Stimulated activated CD4-positive, alpha-beta T cell treated with anti-CD3 and anti-CD28 coated beads, Interleukin-15, amount 100 ng/mL, for 48 hours (primary cell): ENCODE data around the gene CTSD.
"Not testable (repeated sequence)": the region's sequence is repeated elsewhere in the genome, so short reads cannot be mapped to it uniquely, and the experiment has no call there.

Experiments
- DNase-seq, 2 donors: peaks; one replicate each; pipeline ENCODE4 v3.0.0-alpha.2; 2020; ENCODE audit warnings: low read depth in 2 of 2

The CTSD gene

GRCh38 chr11:1770061-1770460 is 6.3 kb upstream of the CTSD start:
- no peak for DNase-seq

- not testable (repeated sequence) for DNase-seq
Observed at GRCh38 chr11:1769304-1769936, 5.7 kb upstream of the CTSD start.

DNA sequence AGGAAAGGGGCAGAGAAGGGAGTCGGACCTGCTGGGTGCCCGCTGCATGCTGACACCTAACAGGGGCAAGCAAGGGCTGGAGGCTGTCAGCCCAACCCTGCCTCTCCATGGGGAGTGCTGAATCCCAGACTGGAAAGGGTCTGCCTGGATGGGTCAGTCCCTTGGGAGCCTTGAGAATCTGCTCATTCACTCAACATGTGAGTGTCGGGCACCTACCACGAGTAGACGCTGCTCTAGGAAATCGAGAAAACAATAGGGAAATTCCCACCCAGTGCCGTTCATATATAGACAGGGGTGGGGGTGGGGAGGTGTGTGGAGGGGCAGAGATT is 4.4 kb upstream of the CTSD start:
- no peak for DNase-seq

DNA sequence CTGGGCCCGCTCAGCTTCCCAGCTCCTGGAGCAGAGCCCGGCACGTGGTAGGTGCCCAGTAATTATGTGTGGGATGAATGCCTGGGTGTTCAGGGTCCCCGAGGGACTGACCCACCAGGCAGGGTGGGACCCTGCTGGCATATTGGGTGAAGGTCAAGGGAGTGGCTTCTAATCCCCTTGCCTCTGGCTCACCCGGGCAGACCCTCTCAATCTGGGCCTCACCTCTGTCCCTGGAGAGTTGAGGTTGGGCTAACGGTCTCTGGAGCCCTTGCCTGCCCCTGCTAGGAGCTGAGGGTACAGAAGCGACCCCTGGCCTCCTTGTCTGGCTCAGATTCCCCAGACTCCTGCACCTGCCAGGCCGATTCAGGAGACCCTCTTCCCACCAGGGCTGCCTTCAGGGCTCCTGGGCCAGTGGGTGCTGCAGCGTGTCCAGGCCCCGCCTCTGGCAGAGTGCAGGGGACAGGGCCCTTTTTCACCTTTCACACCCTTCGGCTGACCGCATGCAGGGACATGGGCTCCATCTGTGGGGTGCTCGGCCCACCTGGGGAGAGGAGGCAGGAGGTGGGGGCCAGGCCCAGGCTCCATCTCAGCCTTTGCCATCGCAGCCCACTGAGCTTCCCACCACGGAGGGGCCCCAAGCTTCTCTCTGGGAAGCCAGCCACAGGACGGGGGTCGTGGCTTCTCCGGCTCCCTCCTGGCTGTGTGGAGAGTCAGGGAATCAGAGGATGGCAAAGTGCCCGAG is 3.8 kb upstream of the CTSD start:
- no peak for DNase-seq

DNA sequence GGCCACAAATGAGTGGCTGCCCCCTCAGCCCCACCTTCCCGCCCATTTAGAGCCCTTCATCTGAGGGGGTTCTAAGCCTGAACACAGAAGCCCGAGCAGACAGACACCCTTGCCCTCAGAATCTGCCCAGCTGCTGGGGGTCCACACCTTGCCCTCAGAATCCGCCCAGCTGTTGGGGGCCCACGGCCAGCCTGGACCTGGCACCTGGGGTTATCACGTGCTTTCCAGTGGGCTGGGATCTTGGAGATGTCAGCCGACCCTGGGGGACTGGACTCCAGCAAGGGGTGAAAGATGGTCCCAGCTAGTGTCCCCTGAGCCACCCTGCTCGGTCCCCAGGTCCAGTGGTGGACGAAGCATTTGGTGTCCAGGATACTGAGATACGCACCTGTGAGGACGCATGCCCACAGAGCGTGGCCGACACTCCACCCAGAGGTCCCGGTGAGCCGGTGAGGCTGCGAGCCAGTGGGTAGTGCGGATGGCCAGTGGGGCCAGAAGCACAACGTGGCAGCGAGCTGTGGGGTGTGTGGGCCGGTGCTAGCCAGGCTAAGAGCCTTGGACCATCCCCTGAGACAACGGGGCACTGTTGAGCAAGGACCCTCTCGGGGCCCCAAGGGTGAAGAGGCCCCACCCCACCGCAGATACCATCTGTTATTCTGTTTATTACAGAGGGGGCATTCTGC is 3.1 kb upstream of the CTSD start:
- no peak for DNase-seq

DNA sequence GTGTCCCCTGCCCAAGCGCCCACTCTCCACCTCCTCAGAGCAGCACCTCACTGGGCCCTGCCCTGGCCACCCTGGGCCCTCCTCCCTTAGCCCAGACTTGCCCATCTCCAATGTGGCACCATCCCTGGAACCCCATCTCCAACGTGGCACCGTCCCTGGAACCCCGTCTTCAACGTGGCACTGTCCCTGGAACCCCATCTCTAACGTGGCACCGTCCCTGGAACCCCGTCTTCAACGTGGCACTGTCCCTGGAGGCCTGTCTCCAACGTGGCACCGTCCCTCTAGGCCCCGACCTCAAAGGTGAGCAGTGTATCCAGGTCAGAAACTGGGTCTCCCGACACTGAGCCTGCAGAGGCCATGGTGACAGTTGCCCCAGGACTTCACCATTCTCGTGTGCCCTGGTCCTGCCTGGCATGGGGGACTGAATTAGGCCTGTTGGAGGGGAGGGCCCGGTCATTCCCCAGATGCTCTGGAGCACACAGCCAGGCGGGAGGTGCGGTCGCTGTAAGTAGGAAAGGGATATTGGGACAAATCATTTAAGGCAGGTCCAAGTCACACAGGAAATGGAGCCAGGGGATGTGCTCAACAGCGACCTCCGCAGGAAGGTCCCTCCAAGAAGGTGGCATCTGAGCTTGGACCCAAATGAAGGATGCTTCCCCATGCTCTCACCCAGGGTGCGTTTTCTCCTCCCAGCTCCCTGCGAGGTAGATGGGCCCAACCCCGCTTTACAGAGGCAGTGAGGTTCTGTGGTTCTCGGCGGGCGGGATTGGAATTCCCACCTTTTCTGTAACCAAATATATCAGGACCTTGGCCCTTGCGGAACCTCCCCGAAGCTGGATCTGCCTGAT is 2.4 kb upstream of the CTSD start:
- DNase-seq, result no peak

GRCh38 chr11:1763336-1763795 is 361 bp downstream of the CTSD start:
- DNase-seq, result no peak

GRCh38 chr11:1762537-1763302 is 1.0 kb downstream of the CTSD start:
- DNase-seq, result no peak

GRCh38 chr11:1761857-1762536 is 1.7 kb downstream of the CTSD start:
- DNase-seq, result no peak

GRCh38 chr11:1761110-1761856 is 2.4 kb downstream of the CTSD start:
- no peak for DNase-seq

GRCh38 chr11:1760351-1761109 is 3.2 kb downstream of the CTSD start:
- DNase-seq, result no peak

DNA sequence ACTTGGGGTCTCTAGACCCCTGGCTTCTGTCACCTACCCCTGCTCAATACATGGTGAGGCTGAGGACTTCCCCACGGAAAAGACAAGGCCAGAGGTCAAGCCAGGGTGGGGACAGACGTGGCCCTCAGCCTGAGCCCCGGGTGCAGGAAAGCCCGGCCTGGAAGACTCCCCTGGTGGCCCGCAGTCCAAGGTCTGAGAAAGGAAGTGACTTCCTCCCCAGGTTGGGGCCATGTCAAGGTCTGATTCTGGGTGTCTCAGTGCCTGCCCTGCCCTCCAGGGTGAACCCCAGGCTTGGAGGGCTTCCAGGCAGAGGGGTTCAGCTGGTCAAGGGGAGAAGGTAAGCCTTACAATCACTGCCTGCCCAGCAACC is 3.9 kb downstream of the CTSD start:
- DNase-seq, result no peak

DNA sequence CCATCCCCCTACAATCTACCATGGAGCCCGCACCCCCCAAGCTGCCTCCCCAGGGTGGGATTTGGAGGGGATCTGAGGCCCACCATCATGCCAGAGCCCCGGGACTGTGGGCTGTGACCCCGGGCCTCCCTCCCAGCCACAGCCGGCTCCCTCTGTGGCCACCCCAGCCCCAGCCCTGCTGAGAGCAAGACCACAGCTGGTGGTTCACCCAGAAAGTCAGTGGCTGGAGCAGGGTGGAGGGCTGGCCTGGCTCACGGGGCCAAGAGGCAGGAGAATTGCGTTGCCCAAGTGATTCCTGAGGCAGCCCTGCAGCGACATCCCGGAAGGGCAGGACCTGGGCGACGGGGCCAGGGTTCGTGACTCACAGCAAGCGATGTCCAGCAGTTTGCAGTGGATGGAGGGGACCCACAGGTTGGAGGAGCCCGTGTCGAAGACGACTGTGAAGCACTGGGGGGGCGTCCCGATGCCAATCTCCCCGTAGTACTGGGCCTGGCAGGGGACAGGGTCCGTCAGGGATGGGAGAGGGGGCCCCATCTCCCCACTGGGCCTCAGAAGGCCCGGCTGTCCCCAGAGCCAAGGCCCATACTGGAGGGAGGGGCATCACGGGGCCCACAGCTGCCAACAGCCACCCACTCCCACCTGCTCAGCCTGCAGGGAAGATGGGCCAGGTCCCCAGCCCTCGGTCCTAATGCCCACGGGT is 4.4 kb downstream of the CTSD start:
- no peak for DNase-seq

GRCh38 chr11:1758611-1759150 is 5.0 kb downstream of the CTSD start:
- DNase-seq, result no peak

- DNase-seq, result peak in 1 of 2 donors; percentile 38
Observed at GRCh38 chr11:1757861-1758610, 5.7 kb downstream of the CTSD start.

DNA sequence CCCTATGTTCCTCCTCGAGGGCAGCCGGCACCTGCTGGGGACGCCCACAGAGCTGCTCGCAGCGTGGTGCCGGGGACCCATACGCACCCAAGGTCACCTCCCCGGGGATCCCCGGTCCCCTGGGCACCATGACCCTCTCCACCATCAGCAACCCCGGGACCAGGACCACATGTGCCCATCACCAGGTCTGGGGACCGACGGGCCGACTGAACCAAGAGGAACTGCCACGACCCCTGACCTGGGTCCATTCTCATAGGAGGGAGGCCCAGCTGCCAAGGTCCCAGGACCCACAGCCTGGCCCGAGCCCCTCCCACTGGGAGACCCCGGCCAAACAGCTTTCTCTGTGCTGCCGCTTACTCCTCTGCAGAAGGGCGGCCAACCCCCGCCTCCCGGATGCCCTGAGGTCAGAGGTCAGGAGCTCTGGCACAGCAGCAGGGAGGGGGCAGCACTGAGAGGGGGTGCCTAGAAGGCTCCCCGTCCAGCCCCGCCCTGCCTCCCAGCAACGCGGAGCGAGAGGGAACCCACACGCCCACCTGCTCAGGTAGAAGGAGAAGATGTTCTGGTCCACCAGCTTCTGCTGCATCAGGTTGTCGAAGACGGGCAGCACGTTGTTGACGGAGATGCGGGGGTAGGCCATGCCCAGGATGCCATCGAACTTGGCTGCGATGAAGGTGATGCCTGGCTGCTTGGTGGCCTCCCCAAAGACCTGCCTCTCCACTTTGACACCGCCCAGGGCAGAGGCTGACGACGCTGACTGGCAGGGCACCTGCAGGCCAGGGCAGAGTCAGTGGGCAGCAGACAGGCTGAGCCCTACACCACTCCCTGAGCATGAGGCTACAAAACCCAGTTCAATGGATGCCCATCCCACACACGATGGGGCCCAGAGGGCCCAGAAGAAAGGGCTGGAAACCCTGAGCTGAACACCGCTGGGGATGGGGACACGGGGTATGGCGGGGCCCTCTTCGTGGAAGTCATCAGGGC is 6.6 kb downstream of the CTSD start:
- no peak for DNase-seq
